ENCODE measurements around the gene LGI2. TPM values are rescaled to one million over a fixed set of nuclear protein-coding genes. Genes with fewer than 3 reads are reported as not detected.

The LGI2 gene
- total and polyA plus RNA-seq, 4 donors = 0.05 to 0.19 (median 0.08) TPM; not detected in 1

DNA sequence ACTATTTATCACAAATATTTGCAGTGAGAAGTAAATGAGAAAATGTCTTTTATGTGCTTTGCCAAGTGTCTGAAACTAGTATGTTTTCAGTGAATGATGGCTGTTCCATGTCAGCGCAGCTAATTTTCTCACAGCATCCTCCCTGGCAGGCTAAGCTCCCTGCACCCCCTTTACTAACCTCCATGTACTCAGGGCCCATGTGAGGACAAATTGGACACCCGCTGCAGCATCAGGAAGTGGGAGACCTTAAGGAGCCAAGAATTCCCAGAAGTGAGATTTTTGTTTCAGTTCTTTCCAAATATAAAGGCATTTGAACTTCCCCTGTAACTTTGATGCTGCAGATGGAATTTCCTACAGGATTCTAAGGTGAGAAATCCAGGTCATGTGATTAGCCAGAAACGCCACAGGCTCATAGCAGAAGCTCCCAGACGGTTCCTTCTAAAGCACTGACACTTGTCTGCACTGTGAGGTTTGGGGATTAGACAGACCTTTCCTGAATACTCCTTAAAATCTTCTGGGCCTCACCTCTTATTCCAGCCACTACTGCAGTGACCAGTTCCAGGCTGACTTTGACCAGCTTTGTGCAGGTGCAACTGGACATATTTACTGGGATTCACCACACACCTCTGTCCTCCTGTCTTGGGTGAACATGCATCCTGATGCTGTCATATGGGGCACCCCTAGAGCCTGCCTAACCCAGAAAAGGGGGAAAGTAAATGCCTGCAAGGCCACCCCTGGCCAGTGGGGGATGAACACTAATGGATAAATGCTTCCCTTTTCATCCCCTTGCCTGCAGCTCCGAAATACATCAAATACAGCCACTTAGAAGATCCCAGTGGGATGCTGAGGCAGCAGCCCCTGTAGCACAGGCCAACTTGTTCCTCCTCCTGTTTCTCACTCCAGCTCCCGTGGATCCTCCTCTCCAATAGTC is 45.9 kb downstream of the LGI2 start:
- no peak for DNase-seq (ENCODE audit: low spot score)
- 72% methylated on average over 6 of the region's 6 CpGs for WGBS
- H3K4me3 ChIP-seq (ENCODE audit: low read depth in 1 of 3, low read length in 3 of 3) = no peak overlapping the region
- no peaks in the 10 kb centered on the region for H3K36me3 ChIP-seq (ENCODE audit: control insufficient read depth in 4 of 4, insufficient read depth in 3 of 4, low read depth in 1 of 4, low read length in 3 of 4)
- H3K27me3 ChIP-seq (ENCODE audit: control insufficient read depth in 4 of 4, insufficient read depth in 4 of 4, low read length in 3 of 4) = no peaks in the 10 kb centered on the region
- no peak overlapping the region for H3K27ac ChIP-seq (ENCODE audit: low read depth in 1 of 2, low read length in 2 of 2)
- no peak for TF ChIP-seq HNF4G (IDR thresholded peaks at IDR 0.05)
- TF ChIP-seq TAF1 (conservative IDR thresholded peaks at IDR 0.05) = no peak
- no peak for TF ChIP-seq RAD21 (IDR thresholded peaks at IDR 0.05)
- TF ChIP-seq SP1 (IDR thresholded peaks at IDR 0.05) = no peak
- TF ChIP-seq ZBTB33 (IDR thresholded peaks at IDR 0.05) = no peak
- TF ChIP-seq EGR1 (IDR thresholded peaks at IDR 0.05; ENCODE audit: low read depth in 2 of 2) = no peak
- H3K9me3 ChIP-seq (ENCODE audit: control insufficient read depth in 4 of 4, low read length in 3 of 4) = no peaks in the 10 kb centered on the region
- peaks cover 0 to 15% (median 2%) of the 10 kb centered on the region in 4 donors for H3K4me1 ChIP-seq (ENCODE audit: control insufficient read depth in 4 of 4, insufficient read depth in 4 of 4, low read length in 3 of 4)
- H3K9ac ChIP-seq (ENCODE audit: low read depth in 1 of 2, low read length in 2 of 2) = no peak overlapping the region

GRCh38 chr4:24980740-24981139 is 50.0 kb downstream of the LGI2 start:
- Histone ChIP-seq H3K4me1 (ENCODE audit: control insufficient read depth in 4 of 4, insufficient read depth in 4 of 4, low read length in 3 of 4) (peaks cover 0 to 10% (median 0%) of the 10 kb centered on the region in 4 donors), H3K27ac (ENCODE audit: low read depth in 1 of 2, low read length in 2 of 2) (no peak overlapping the region), H3K4me3 (ENCODE audit: low read depth in 1 of 3, low read length in 3 of 3) (no peak overlapping the region), H3K9me3 (ENCODE audit: control insufficient read depth in 4 of 4, low read length in 3 of 4) (no peaks in the 10 kb centered on the region), H3K9ac (ENCODE audit: low read depth in 1 of 2, low read length in 2 of 2) (no peak overlapping the region), H3K27me3 (ENCODE audit: control insufficient read depth in 4 of 4, insufficient read depth in 4 of 4, low read length in 3 of 4) (no peaks in the 10 kb centered on the region), H3K36me3 (ENCODE audit: control insufficient read depth in 4 of 4, insufficient read depth in 3 of 4, low read depth in 1 of 4, low read length in 3 of 4) (no peaks in the 10 kb centered on the region)
- TF ChIP-seq, protein P1, sequence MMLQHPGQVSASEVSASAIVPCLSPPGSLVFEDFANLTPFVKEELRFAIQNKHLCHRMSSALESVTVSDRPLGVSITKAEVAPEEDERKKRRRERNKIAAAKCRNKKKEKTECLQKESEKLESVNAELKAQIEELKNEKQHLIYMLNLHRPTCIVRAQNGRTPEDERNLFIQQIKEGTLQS (IDR thresholded peaks at IDR 0.05) = no peak
- TF ChIP-seq REST (IDR thresholded peaks at IDR 0.05) (no peak), HNF4G (IDR thresholded peaks at IDR 0.05) (no peak), MAX (IDR thresholded peaks at IDR 0.05) (no peak), YY1 (IDR thresholded peaks at IDR 0.05) (no peak)
- no peak for DNase-seq (ENCODE audit: low spot score)
- WGBS = 89% methylated on average over 5 of the region's 5 CpGs
